ENCODE data around the gene PLEKHG1. TPM values are rescaled to one million over a fixed set of nuclear protein-coding genes. Genes with fewer than 3 reads are reported as not detected.

The PLEKHG1 gene
- total and polyA plus RNA-seq, 11 donors, result 2.2 to 27.0 (median 11.3) TPM

GRCh38 chr6:150633486-150633834 lies 33.8 kb downstream of the PLEKHG1 start:
- no peak for TF ChIP-seq POLR2A (IDR thresholded peaks at IDR 0.05)
- no peak for TF ChIP-seq CTCF (IDR thresholded peaks at IDR 0.05)
- DNase-seq (no peak), ATAC-seq (no peak)
- peak overlapping the region in 1 of 12 donors; percentile 27 for H3K4me3 ChIP-seq
- no peaks in the 10 kb centered on the region for H3K27me3 ChIP-seq
- H3K9me3 ChIP-seq, result no peaks in the 10 kb centered on the region
- H3K36me3 ChIP-seq, result no peaks in the 10 kb centered on the region
- 85 to 96% (median 91%) methylated on average over 4 of the region's 4 CpGs for WGBS, 4 donors
- peak overlapping the region in 1 of 12 donors; percentile 63 for H3K27ac ChIP-seq
- peaks cover 0 to 46% (median 7%) of the 10 kb centered on the region in 12 donors for H3K4me1 ChIP-seq
- intact Hi-C loops (cut with DNase I), result no loop called here

- ATAC-seq (peak in 2 of 4 donors; percentile 45 to 52), DNase-seq (no peak)
- intact Hi-C loops (cut with DNase I), result no loop called here
- WGBS, 4 donors, result 61 to 78% (median 72%) methylated on average over 4 of the region's 4 CpGs
- Histone ChIP-seq H3K4me3 (no peak overlapping the region), H3K36me3 (no peaks in the 10 kb centered on the region), H3K9me3 (no peaks in the 10 kb centered on the region), H3K4me1 (peaks cover 0 to 47% (median 7%) of the 10 kb centered on the region in 12 donors), H3K27me3 (no peaks in the 10 kb centered on the region), H3K27ac (peak overlapping the region in 4 of 12 donors; percentile 4 to 63 (median 19))
- TF ChIP-seq POLR2A (IDR thresholded peaks at IDR 0.05) (no peak), CTCF (IDR thresholded peaks at IDR 0.05) (no peak)
These were observed 34.7 kb downstream of the PLEKHG1 start for GRCh38 chr6:150634176-150634963.

GRCh38 chr6:150634964-150635292 lies 35.2 kb downstream of the PLEKHG1 start:
- ATAC-seq (no peak), DNase-seq (no peak)
- no peaks in the 10 kb centered on the region for H3K9me3 ChIP-seq
- no peaks in the 10 kb centered on the region for H3K27me3 ChIP-seq
- 15 to 35% (median 24%) methylated on average over 1 of the region's 1 CpG for WGBS, 4 donors
- peak overlapping the region in 3 of 12 donors; percentile 4 to 63 (median 24) for H3K27ac ChIP-seq
- intact Hi-C loops (cut with DNase I), result no loop called here
- TF ChIP-seq POLR2A (IDR thresholded peaks at IDR 0.05) (no peak), CTCF (IDR thresholded peaks at IDR 0.05) (no peak)
- peaks cover 0 to 3% (median 0%) of the 10 kb centered on the region in 9 donors for H3K36me3 ChIP-seq
- H3K4me3 ChIP-seq, result no peak overlapping the region
- peaks cover 0 to 46% (median 7%) of the 10 kb centered on the region in 12 donors for H3K4me1 ChIP-seq

- intact Hi-C loops (cut with DNase I), result no loop called here
- H3K4me1 ChIP-seq, result peaks cover 0 to 48% (median 9%) of the 10 kb centered on the region in 12 donors
- H3K27me3 ChIP-seq, result no peaks in the 10 kb centered on the region
- H3K9me3 ChIP-seq, result no peaks in the 10 kb centered on the region
- 76 to 91% (median 85%) methylated on average over 3 of the region's 3 CpGs for WGBS, 4 donors
- DNase-seq (no peak), ATAC-seq (no peak)
- peak overlapping the region in 1 of 12 donors; percentile 63 for H3K27ac ChIP-seq
- no peak overlapping the region for H3K4me3 ChIP-seq
- peaks cover 0 to 4% (median 0%) of the 10 kb centered on the region in 9 donors for H3K36me3 ChIP-seq
- TF ChIP-seq CTCF (IDR thresholded peaks at IDR 0.05), result no peak
- no peak for TF ChIP-seq POLR2A (IDR thresholded peaks at IDR 0.05)
These were observed 36.3 kb downstream of the PLEKHG1 start for GRCh38 chr6:150635906-150636514.
